ENCODE measurements around the gene MKRN2.
"Not testable (repeated sequence)": the region's sequence is repeated elsewhere in the genome, so short reads cannot be mapped to it uniquely, and the experiment has no call there.

The MKRN2 gene

DNA sequence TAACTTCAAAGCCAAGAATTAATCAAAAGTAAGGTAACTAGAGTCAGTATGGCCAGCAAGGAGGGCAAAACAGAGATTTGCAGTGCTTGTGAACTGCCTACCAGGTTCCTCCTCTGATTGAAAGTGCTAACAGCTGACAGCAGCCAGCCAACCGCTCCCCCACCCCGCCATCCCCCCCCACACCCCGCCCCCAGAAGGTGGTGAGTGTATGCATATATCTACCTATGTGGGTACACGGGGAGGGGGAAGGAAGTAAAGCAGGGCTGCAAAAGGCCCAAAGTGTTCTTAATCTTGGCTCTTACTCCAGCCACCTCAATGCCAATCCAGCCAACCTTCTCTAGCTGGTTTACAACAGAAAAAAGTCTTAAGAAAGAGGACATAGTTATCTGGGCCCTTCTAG is 56.4 kb downstream of the MKRN2 start:
- no peak overlapping the region for H3K4me3 ChIP-seq (ENCODE audit: low read length)
- TF ChIP-seq, protein P1, sequence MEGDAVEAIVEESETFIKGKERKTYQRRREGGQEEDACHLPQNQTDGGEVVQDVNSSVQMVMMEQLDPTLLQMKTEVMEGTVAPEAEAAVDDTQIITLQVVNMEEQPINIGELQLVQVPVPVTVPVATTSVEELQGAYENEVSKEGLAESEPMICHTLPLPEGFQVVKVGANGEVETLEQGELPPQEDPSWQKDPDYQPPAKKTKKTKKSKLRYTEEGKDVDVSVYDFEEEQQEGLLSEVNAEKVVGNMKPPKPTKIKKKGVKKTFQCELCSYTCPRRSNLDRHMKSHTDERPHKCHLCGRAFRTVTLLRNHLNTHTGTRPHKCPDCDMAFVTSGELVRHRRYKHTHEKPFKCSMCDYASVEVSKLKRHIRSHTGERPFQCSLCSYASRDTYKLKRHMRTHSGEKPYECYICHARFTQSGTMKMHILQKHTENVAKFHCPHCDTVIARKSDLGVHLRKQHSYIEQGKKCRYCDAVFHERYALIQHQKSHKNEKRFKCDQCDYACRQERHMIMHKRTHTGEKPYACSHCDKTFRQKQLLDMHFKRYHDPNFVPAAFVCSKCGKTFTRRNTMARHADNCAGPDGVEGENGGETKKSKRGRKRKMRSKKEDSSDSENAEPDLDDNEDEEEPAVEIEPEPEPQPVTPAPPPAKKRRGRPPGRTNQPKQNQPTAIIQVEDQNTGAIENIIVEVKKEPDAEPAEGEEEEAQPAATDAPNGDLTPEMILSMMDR (conservative IDR thresholded peaks at IDR 0.05; ENCODE audit: low read length), result no peak
- no peak for DNase-seq (ENCODE audit: low read depth)

DNA sequence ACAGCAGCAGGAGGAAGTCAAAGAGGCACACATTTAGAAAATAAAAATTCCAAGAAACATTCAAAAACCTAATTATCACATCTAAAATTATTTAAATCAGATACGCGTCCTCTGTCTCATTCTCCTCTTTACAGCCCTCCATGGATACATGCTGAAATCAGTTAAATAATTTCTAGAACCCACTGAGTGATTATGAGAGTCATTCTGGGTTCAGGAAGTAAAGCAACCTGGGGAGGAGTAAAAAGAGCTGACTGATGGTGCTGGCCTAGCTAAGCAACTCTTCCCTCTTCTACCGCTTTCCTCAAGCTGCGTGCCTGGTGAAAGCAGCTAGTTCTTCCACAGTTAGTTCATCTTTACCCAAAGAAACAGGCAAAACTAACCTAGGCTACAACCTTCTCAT is 58.4 kb downstream of the MKRN2 start:
- TF ChIP-seq, protein P1 (conservative IDR thresholded peaks at IDR 0.05; ENCODE audit: low read length), result no peak
- H3K4me3 ChIP-seq (ENCODE audit: low read length), result no peak overlapping the region
- no peak for DNase-seq (ENCODE audit: low read depth)

DNA sequence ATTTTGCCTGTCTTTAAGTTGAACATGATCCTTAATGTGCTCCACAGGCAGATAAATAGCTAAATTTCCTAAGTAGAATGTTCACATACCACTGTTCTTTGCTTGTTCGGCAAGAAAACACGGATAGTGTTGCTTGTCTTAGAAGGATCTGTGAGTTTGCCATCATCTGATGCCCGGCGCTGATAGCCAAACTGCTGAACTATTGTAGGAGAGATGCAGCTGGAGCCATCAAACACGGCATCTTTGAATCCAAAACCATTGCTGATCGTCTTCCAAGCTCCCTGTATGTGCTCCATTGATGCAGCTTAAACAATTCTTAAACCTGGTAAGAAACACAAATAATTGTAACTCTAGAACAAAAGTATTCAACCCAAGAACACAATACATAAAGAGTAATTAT is 61.5 kb downstream of the MKRN2 start:
- TF ChIP-seq, protein P1 (conservative IDR thresholded peaks at IDR 0.05; ENCODE audit: low read length), result no peak
- H3K4me3 ChIP-seq (ENCODE audit: low read length), result no peak overlapping the region
- no peak for DNase-seq (ENCODE audit: low read depth)

DNA sequence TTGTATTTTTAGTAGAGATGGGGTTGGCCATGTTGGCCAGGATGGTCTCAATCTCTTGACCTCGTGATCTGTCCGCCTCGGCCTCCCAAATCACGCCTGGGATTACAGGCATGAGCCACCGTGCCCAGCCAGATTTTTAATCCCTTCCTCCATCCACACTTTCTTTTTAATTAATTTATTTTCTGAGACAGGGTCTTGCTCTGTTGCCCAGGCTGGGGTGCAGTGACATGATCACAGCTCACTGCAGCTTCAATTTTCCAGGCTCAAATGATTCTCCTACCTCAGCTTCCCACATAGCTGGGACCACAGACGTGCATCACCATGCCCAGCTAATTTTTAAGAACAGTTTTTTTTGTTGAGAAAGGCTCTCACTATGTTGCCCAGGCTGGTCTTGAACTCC is 63.4 kb downstream of the MKRN2 start:
- TF ChIP-seq, protein P1 (conservative IDR thresholded peaks at IDR 0.05; ENCODE audit: low read length), result no peak
- H3K4me3 ChIP-seq (ENCODE audit: low read length), result no peak overlapping the region
- DNase-seq (ENCODE audit: low read depth), result no peak

DNA sequence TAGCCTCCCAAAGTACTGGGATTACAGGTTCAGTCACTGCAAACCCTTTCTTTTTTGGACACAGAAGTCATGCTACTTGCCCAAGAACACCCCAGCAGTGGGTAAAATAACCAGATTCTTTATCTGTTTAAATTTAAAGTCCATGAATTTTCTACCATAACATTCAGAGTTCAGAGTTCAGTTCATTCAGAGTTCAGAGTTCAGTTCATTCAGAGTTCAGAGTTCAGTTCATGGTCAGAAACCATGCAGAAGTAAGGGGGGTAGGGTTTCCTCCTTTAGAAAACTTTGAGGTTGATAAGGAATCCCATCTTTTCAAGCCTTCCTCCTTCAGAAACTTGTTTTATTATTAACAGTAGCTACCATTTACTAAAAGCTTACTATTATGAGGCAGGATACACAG is 63.8 kb downstream of the MKRN2 start:
- H3K4me3 ChIP-seq (ENCODE audit: low read length), result no peak overlapping the region
- DNase-seq (ENCODE audit: low read depth), result no peak
- TF ChIP-seq, protein P1 (conservative IDR thresholded peaks at IDR 0.05; ENCODE audit: low read length), result no peak

DNA sequence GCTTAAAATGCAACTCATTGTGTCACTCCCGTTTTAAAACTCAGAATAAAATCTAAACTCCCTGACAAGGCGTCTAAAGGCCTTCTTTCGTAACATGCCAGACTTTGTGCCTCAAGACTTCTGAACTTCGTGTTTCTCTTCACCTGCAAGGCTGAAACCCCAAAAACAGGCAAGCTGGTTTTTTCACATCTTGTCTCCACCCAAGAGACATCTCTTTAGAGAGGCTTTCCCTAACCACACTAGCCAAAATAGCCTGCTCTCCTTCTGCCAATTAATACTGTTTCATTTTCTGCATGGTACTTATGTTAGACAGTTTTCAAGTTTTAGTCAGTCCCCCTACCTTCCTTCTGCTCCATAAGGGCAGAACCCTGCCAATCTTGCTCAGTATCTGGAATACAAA is 65.4 kb downstream of the MKRN2 start:
- TF ChIP-seq, protein P1 (conservative IDR thresholded peaks at IDR 0.05; ENCODE audit: low read length), result no peak
- no peak for DNase-seq (ENCODE audit: low read depth)
- H3K4me3 ChIP-seq (ENCODE audit: low read length), result no peak overlapping the region

DNA sequence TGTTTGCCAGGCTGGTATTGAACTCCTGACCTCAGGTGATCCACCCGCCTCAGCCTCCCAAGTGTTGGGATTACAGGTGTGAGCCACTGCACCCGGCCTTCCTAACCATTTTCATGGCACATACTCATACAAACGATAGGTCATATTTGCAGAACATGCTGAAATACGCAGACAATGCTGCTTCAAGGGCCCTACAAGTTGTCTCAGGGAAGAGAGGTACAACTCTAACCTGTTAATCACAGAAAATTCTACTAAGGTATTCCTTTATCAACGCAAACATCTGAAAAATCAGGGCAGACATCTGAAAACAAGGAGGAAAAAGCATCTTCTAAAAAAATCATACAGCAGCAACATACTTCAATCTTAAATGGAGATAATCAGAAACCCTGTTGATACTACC is 67.2 kb downstream of the MKRN2 start:
- no peak for DNase-seq (ENCODE audit: low read depth)
- H3K4me3 ChIP-seq (ENCODE audit: low read length), result no peak overlapping the region
- TF ChIP-seq, protein P1 (conservative IDR thresholded peaks at IDR 0.05; ENCODE audit: low read length), result no peak

DNA sequence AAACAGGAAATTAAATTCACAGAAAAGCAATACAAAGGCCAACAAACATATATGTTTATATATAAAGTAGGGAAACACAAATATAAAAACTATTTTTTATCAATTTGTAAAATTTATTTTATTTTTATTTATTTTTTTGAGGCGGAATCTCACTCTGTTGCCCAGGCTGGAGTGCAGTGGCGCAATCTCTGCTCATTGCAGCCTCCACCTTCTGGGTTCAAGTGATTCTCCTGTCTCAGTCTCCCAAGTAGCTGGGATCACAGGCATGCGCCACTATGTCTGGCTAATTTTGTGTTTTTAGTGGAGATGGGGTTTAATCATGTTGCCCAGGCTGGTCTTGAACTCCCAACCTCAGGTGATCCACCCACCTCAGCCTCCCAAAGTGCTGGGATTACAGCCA is 68.1 kb downstream of the MKRN2 start:
- not testable (repeated sequence) for DNase-seq (ENCODE audit: low read depth); H3K4me3 ChIP-seq (ENCODE audit: low read length)
